Activated T-helper 17 cell treated with anti-CD3 and anti-CD28 coated beads, Interleukin-2, amount 50 U/mL, for 72 hours (primary cell): Measurements from ENCODE around the gene RBMXL2. TPM values are rescaled to one million over a fixed set of nuclear protein-coding genes. Genes with fewer than 3 reads are reported as not detected.
A peak's percentile ranks its signal among the peaks of the same experiment; 100 is the strongest.

Source experiments
- ATAC-seq: fragments of 150-1000 bp; cut with Tn5 transposase; replicated peaks from 2 replicates; pipeline ENCODE4 v1.10.0; 2021; ENCODE audit warnings: mild to moderate bottlenecking, moderate library complexity
- H3K27ac Mint-ChIP-seq: one replicate; pipeline ENCODE4 v1.8.0; 2022; ENCODE audit warnings: mixed read lengths
- H3K27me3 Mint-ChIP-seq: one replicate; pipeline ENCODE4 v1.8.0; 2022; ENCODE audit warnings: mixed read lengths
- H3K36me3 Mint-ChIP-seq: one replicate; pipeline ENCODE4 v1.8.0; 2022; ENCODE audit warnings: low read depth, mild to moderate bottlenecking, mixed read lengths
- H3K4me1 Mint-ChIP-seq: one replicate; pipeline ENCODE4 v1.8.0; 2022; ENCODE audit warnings: mixed read lengths
- H3K4me3 Mint-ChIP-seq: one replicate; pipeline ENCODE4 v1.8.0; 2022; ENCODE audit warnings: mild to moderate bottlenecking, mixed read lengths
- H3K9me3 Mint-ChIP-seq: one replicate; pipeline ENCODE4 v1.8.0; 2022; ENCODE audit warnings: mixed read lengths
- total RNA-seq, 2 donors: library from RNA; stranded (reverse); gene quantifications; one replicate each; pipeline ENCODE4 v1.2.3, GENCODE V29; 2022

RBMXL2 gene
- total RNA-seq, 2 donors from 2014 or later: not detected

- Mint-ChIP-seq H3K27ac (no peak overlapping the region), H3K9me3 (no peaks in the 10 kb centered on the region), H3K4me3 (no peak overlapping the region), H3K4me1 (no peaks in the 10 kb centered on the region), H3K36me3 (no peaks in the 10 kb centered on the region), H3K27me3 (peaks cover 21% of the 10 kb centered on the region)
- peak; percentile 69 for ATAC-seq
Observed at GRCh38 chr11:7098235-7098832, 9.5 kb downstream of the RBMXL2 start.

- no peak for ATAC-seq
- Mint-ChIP-seq H3K27me3 (peaks cover 11% of the 10 kb centered on the region), H3K4me1 (no peaks in the 10 kb centered on the region), H3K27ac (no peak overlapping the region), H3K9me3 (no peaks in the 10 kb centered on the region), H3K4me3 (no peak overlapping the region), H3K36me3 (no peaks in the 10 kb centered on the region)
Observed at GRCh38 chr11:7115780-7116179, 27.0 kb downstream of the RBMXL2 start.

GRCh38 chr11:7116370-7116769 is 27.6 kb downstream of the RBMXL2 start:
- ATAC-seq: no peak
- no peak overlapping the region for H3K4me3 Mint-ChIP-seq
- no peaks in the 10 kb centered on the region for H3K9me3 Mint-ChIP-seq
- no peaks in the 10 kb centered on the region for H3K36me3 Mint-ChIP-seq
- no peaks in the 10 kb centered on the region for H3K4me1 Mint-ChIP-seq
- peaks cover 14% of the 10 kb centered on the region for H3K27me3 Mint-ChIP-seq
- H3K27ac Mint-ChIP-seq: no peak overlapping the region

- no peaks in the 10 kb centered on the region for H3K9me3 Mint-ChIP-seq
- no peak for ATAC-seq
- peaks cover 9% of the 10 kb centered on the region for H3K27me3 Mint-ChIP-seq
- H3K36me3 Mint-ChIP-seq: no peaks in the 10 kb centered on the region
- H3K4me1 Mint-ChIP-seq: no peaks in the 10 kb centered on the region
- no peak overlapping the region for H3K27ac Mint-ChIP-seq
- no peak overlapping the region for H3K4me3 Mint-ChIP-seq
Observed at GRCh38 chr11:7138051-7138450, 49.3 kb downstream of the RBMXL2 start.

Other genes starting within 250 kb of the RBMXL2 start
- gene OR10A5, start 243.3 kb upstream of the RBMXL2 start, total RNA-seq: not detected
- not detected for gene OR10A2, start 225.9 kb upstream of the RBMXL2 start, total RNA-seq
- gene OR10A4, start 212.4 kb upstream of the RBMXL2 start, total RNA-seq: not detected
- not detected for gene OR2D2, start 196.5 kb upstream of the RBMXL2 start, total RNA-seq
- not detected for gene OR2D3, start 168.0 kb upstream of the RBMXL2 start, total RNA-seq
- gene ZNF215, start 162.6 kb upstream of the RBMXL2 start, total RNA-seq: 1 to 10 TPM in 1 of 2 donors, under 1 TPM in 1; 0.11 to 1.3 TPM
- not detected for gene ZNF214, start 68.7 kb upstream of the RBMXL2 start, total RNA-seq
- under 1 TPM in 1 of 2 donors, not detected in 1; 0.08 TPM for gene NLRP14, start 68.5 kb upstream of the RBMXL2 start, total RNA-seq
- gene SYT9, start 162.9 kb downstream of the RBMXL2 start, total RNA-seq: not detected